ENCODE data around the gene DET1. TPM values are rescaled to one million over a fixed set of nuclear protein-coding genes. Genes with fewer than 3 reads are reported as not detected.

Gene DET1
- total RNA-seq, 1 experiment from 2014 or later, result 5.2 TPM

DNA sequence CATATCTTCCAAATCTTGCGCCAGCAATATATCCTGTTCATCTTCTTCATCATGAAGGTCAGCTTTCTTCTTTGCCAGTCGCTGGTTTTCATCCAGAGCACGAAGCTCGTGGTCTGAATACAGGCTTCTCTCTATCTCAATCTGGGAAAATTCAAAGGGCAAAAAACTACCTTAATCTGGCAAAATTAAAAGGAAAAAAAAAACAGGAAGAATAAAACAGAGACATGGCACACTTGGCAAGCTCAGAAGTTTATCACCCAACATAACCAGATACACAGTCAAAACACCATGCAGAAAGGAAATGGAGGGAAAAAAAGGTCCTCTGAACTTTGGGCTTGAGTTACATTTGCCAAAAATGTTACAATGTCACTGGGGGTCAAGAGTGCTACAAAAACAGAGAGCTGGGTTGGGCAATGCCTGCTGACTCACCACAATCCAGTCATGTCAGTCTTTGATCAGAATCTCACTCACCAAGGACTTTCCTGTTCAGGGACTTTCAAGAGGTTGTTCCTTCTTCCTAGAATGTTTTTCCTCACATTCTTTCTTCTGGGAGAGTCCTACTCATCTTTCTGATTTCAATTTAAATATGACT is 80.8 kb downstream of the DET1 start:
- Histone ChIP-seq H3K27ac (ENCODE audit: low read length) (no peak overlapping the region), H3K27me3 (ENCODE audit: control insufficient read depth, insufficient read depth, low read length) (no peaks in the 10 kb centered on the region), H3K9me3 (ENCODE audit: control insufficient read depth, insufficient read depth, low read depth, low read length) (no peaks in the 10 kb centered on the region), H3K4me1 (ENCODE audit: control insufficient read depth, insufficient read depth, low read length) (peaks cover 9% of the 10 kb centered on the region), H3K4me3 (ENCODE audit: low read depth in 2 of 2, low read length in 2 of 2) (no peak overlapping the region), H3K36me3 (ENCODE audit: control insufficient read depth, insufficient read depth, low read length) (peaks cover 8% of the 10 kb centered on the region; the same call in 1 of the 2 replicates)
- CTCF ChIA-PET, result interaction anchor here (0.7 kb wide), 1 partner anchor 12 kb away, joined by 3 read pairs; no protein-coding TSS in a partner anchor
- in situ Hi-C loops (cut with HindIII; ENCODE audit: low pct_unique_long_range_greater_than_20kb, low sequenced_read_pairs), result no loop called here
- DNase-seq (ENCODE audit: low read depth, low spot score) (no peak), ATAC-seq (no peak)
- TF ChIP-seq TCF7L2 (IDR thresholded peaks at IDR 0.05; ENCODE audit: low read depth, low read length), result no peak
- TF ChIP-seq, protein P1, sequence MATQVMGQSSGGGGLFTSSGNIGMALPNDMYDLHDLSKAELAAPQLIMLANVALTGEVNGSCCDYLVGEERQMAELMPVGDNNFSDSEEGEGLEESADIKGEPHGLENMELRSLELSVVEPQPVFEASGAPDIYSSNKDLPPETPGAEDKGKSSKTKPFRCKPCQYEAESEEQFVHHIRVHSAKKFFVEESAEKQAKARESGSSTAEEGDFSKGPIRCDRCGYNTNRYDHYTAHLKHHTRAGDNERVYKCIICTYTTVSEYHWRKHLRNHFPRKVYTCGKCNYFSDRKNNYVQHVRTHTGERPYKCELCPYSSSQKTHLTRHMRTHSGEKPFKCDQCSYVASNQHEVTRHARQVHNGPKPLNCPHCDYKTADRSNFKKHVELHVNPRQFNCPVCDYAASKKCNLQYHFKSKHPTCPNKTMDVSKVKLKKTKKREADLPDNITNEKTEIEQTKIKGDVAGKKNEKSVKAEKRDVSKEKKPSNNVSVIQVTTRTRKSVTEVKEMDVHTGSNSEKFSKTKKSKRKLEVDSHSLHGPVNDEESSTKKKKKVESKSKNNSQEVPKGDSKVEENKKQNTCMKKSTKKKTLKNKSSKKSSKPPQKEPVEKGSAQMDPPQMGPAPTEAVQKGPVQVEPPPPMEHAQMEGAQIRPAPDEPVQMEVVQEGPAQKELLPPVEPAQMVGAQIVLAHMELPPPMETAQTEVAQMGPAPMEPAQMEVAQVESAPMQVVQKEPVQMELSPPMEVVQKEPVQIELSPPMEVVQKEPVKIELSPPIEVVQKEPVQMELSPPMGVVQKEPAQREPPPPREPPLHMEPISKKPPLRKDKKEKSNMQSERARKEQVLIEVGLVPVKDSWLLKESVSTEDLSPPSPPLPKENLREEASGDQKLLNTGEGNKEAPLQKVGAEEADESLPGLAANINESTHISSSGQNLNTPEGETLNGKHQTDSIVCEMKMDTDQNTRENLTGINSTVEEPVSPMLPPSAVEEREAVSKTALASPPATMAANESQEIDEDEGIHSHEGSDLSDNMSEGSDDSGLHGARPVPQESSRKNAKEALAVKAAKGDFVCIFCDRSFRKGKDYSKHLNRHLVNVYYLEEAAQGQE (IDR thresholded peaks at IDR 0.05; ENCODE audit: insufficient read depth in 1 of 2, low read depth in 2 of 2, low read length in 1 of 2), result no peak
- POLR2A ChIA-PET, result no interaction called here
- BruUV-seq (replicated peaks), result no TSS peak
- intact Hi-C loops (cut with micrococcal nuclease; ENCODE audit: unreplicated experiment), result no loop called here

- H3K4me3 ChIP-seq (ENCODE audit: low read depth in 2 of 2, low read length in 2 of 2), result no peak overlapping the region
- no peaks in the 10 kb centered on the region for H3K27me3 ChIP-seq (ENCODE audit: control insufficient read depth, insufficient read depth, low read length)
- BruUV-seq (replicated peaks), result no TSS peak
- no peak overlapping the region for H3K27ac ChIP-seq (ENCODE audit: low read length)
- in situ Hi-C loops (cut with HindIII; ENCODE audit: low pct_unique_long_range_greater_than_20kb, low sequenced_read_pairs) (no loop called here), intact Hi-C loops (cut with micrococcal nuclease; ENCODE audit: unreplicated experiment) (no loop called here)
- POLR2A ChIA-PET, result interaction anchor here (0.6 kb wide), 1 partner anchor 305 kb away, joined by 6 read pairs; no protein-coding TSS in a partner anchor
- TF ChIP-seq SIN3A (IDR thresholded peaks at IDR 0.05; ENCODE audit: borderline replicate concordance, insufficient read depth, low read depth, low read length) (no peak), TCF7L2 (IDR thresholded peaks at IDR 0.05; ENCODE audit: low read depth, low read length) (no peak), POLR2AphosphoS5 (IDR thresholded peaks at IDR 0.05; ENCODE audit: low read depth, low read length) (no peak)
- TF ChIP-seq, protein P1 (IDR thresholded peaks at IDR 0.05; ENCODE audit: insufficient read depth in 1 of 2, low read depth in 2 of 2, low read length in 1 of 2), result no peak
- TF ChIP-seq, protein P2, sequence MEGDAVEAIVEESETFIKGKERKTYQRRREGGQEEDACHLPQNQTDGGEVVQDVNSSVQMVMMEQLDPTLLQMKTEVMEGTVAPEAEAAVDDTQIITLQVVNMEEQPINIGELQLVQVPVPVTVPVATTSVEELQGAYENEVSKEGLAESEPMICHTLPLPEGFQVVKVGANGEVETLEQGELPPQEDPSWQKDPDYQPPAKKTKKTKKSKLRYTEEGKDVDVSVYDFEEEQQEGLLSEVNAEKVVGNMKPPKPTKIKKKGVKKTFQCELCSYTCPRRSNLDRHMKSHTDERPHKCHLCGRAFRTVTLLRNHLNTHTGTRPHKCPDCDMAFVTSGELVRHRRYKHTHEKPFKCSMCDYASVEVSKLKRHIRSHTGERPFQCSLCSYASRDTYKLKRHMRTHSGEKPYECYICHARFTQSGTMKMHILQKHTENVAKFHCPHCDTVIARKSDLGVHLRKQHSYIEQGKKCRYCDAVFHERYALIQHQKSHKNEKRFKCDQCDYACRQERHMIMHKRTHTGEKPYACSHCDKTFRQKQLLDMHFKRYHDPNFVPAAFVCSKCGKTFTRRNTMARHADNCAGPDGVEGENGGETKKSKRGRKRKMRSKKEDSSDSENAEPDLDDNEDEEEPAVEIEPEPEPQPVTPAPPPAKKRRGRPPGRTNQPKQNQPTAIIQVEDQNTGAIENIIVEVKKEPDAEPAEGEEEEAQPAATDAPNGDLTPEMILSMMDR (IDR thresholded peaks at IDR 0.05), result no peak
- H3K36me3 ChIP-seq (ENCODE audit: control insufficient read depth, insufficient read depth, low read length), result peaks cover 8% of the 10 kb centered on the region; the same call in 1 of the 2 replicates
- peaks cover 9% of the 10 kb centered on the region for H3K4me1 ChIP-seq (ENCODE audit: control insufficient read depth, insufficient read depth, low read length)
- DNase-seq (ENCODE audit: low read depth, low spot score) (no peak), ATAC-seq (no peak)
- CTCF ChIA-PET, result no interaction called here
- H3K9me3 ChIP-seq (ENCODE audit: control insufficient read depth, insufficient read depth, low read depth, low read length), result no peaks in the 10 kb centered on the region
These were observed 82.5 kb downstream of the DET1 start for GRCh38 chr15:88463870-88464532.

Other genes with a start within 250 kb of the DET1 start
- gene MRPL46, start 79.3 kb downstream of the DET1 start, total RNA-seq (2021; ENCODE audit: unreplicated experiment), result 31.3 TPM
- gene MRPS11, start 79.0 kb downstream of the DET1 start, total RNA-seq (2021; ENCODE audit: unreplicated experiment), result 76.9 TPM
- 38.7 TPM for gene AEN, start 74.7 kb upstream of the DET1 start, total RNA-seq (2021; ENCODE audit: unreplicated experiment)
- gene ISG20, start 92.3 kb upstream of the DET1 start, total RNA-seq (2021; ENCODE audit: unreplicated experiment), result 14.9 TPM